K562 (cell line): ENCODE measurements around the gene ZNF239. TPM values are rescaled to one million over a fixed set of nuclear protein-coding genes. Genes with fewer than 3 reads are reported as not detected.

ENCODE experiments used
- ATAC-seq: fragments of 200-7000 bp; cut with Tn5 transposase; 3 replicates; pipeline ENCODE4 v1.9.1; 2020; ENCODE audit warnings: moderate library complexity
- BruUV-seq: library from RNA; stranded (reverse); fragments of 400-500 nt; replicated peaks from 2 replicates; lab custom pipeline; 2021; lab: Mats Ljungman, UMichigan
- CTCF ChIA-PET: fragments of 300-600 bp; formaldehyde crosslinking; extraction: SDS; loops from one replicate; lab custom pipeline; 2021; ENCODE audit warnings: low intra/inter-chr PET ratio; lab: Yijun Ruan, JAX
- POLR2A ChIA-PET: fragments of 300-600, 350-650 bp; sonication (Branson Sonifier 250); formaldehyde crosslinking; extraction: SDS; loops from one replicate; lab custom pipeline; 2021; ENCODE audit warnings: antibody characterized with exemption, inconsistent platforms; lab: Yijun Ruan, JAX
- DNase-seq, 4 experiments: peaks; one replicate each; pipeline versions ENCODE4 v3.0.0 to v3.0.0-alpha.2; 2011 to 2018; ENCODE audit warnings: low spot score in 3 of 4, mixed read lengths in 3 of 4; ENCODE audit errors: extremely low read depth in 1 of 4
- FAIRE-seq: peaks from 2 replicates; lab custom pipeline; 2011; peaks lifted over from hg19 to GRCh38; lab: Jason Lieb, UNC
- H2AFZ ChIP-seq: 2 replicates; pipeline ENCODE4 v1.6.0; 2011; ENCODE audit warnings: low read depth, low read length, control low read depth, inconsistent platforms
- H3K27ac ChIP-seq: fragments of 200-600 bp; 3 replicates; pipeline ENCODE4 v1.8.0; 2011; ENCODE audit warnings: low read depth, mild to moderate bottlenecking, control low read depth, inconsistent platforms, low read length, moderate library complexity, mixed read lengths; ENCODE audit errors: extremely low read depth
- H3K27me3 ChIP-seq, 2 experiments: fragments of 300-600 bp in 1 of 2; 2 replicates in 1 of 2; 3 replicates in 1 of 2; pipeline versions ENCODE4 v1.6.0 to v1.8.0; 2011; ENCODE audit warnings: inconsistent platforms in 2 of 2, low read length in 2 of 2, mild to moderate bottlenecking in 1 of 2, mixed read lengths in 1 of 2, moderate library complexity in 1 of 2; ENCODE audit not compliant: control insufficient read depth in 2 of 2, insufficient read depth in 2 of 2
- H3K36me3 ChIP-seq: fragments of 300-600 bp; 3 replicates; pipeline ENCODE4 v1.8.0; 2011; ENCODE audit warnings: mild to moderate bottlenecking, low read length, inconsistent platforms; ENCODE audit not compliant: control insufficient read depth, insufficient read depth
- H3K4me1 ChIP-seq, 2 experiments: fragments of 200-600 bp in 1 of 2; replicated peaks in 1 of 2; 2 replicates in 1 of 2; 3 replicates in 1 of 2; pipeline versions ENCODE4 v1.5.1 to v1.8.0; 2011; ENCODE audit warnings: inconsistent platforms in 2 of 2, low read length in 2 of 2, mild to moderate bottlenecking in 1 of 2, mixed read lengths in 1 of 2, moderate library complexity in 1 of 2; ENCODE audit not compliant: control insufficient read depth in 2 of 2, insufficient read depth in 2 of 2
- H3K4me2 ChIP-seq: 2 replicates; pipeline ENCODE4 v1.6.1; 2011; ENCODE audit warnings: low read length, control low read depth, inconsistent platforms, mixed read lengths; ENCODE audit not compliant: insufficient read depth
- H3K4me3 ChIP-seq: fragments of 200-600 bp; sonication (generic), shearing (Covaris generic); 2 replicates; pipeline ENCODE4 v1.5.1; 2016; ENCODE audit warnings: control low read depth, inconsistent platforms
- H3K79me2 ChIP-seq: fragments of 200-600 bp; 3 replicates; pipeline ENCODE4 v1.8.0; 2011; ENCODE audit warnings: low read length, inconsistent platforms; ENCODE audit not compliant: control insufficient read depth, insufficient read depth
- H3K9ac ChIP-seq, 2 experiments: 2 replicates each; pipeline versions ENCODE4 v1.6.0 to v1.6.1; 2011; ENCODE audit warnings: low read depth in 2 of 2, low read length in 2 of 2, control low read depth in 1 of 2, inconsistent platforms in 1 of 2, mild to moderate bottlenecking in 1 of 2, mixed read lengths in 1 of 2; ENCODE audit not compliant: insufficient read depth in 1 of 2
- H3K9me1 ChIP-seq: one replicate; pipeline ENCODE4 v1.6.0; 2011; ENCODE audit warnings: inconsistent platforms, mild to moderate bottlenecking, low read length, moderate library complexity; ENCODE audit not compliant: control insufficient read depth, insufficient read depth
- H3K9me3 ChIP-seq: replicated peaks from 2 replicates; pipeline ENCODE4 v1.5.1; 2011; ENCODE audit warnings: low read depth, low read length, inconsistent platforms; ENCODE audit not compliant: control insufficient read depth, insufficient read depth
- H4K20me1 ChIP-seq: replicated peaks from 2 replicates; pipeline ENCODE4 v1.6.1; 2011; ENCODE audit warnings: low read length, inconsistent platforms, mixed read lengths; ENCODE audit not compliant: control insufficient read depth, insufficient read depth
- BRD9 ChIP-seq: fragments of 450-650 bp; IDR thresholded peaks from 2 replicates; pipeline ENCODE4 v1.6.1; 2018; ENCODE audit warnings: low read depth; ENCODE audit not compliant: partially characterized antibody
- CBX1 ChIP-seq: sonication (generic); IDR thresholded peaks from 2 replicates; pipeline ENCODE4 v1.6.1; 2016; ENCODE audit warnings: antibody characterized with exemption, low read depth, mild to moderate bottlenecking
- CBX3 ChIP-seq, 2 experiments: IDR thresholded peaks; 1 replicate in 1 of 2; 2 replicates in 1 of 2; pipeline ENCODE4 v1.6.1; 2012; ENCODE audit warnings: inconsistent platforms in 2 of 2, low read length in 2 of 2, borderline replicate concordance in 1 of 2, control low read depth in 1 of 2
- CBX5 ChIP-seq: IDR thresholded peaks from 2 replicates; pipeline ENCODE4 v1.6.1; 2014; ENCODE audit warnings: low read depth, borderline replicate concordance
- KDM1A ChIP-seq, 2 experiments: fragments of 450-650 bp; IDR thresholded peaks; 2 replicates each; pipeline ENCODE4 v1.6.1; 2016; ENCODE audit warnings: mild to moderate bottlenecking in 2 of 2
- POLR2G ChIP-seq: fragments of 200-400 bp; formaldehyde crosslinking; IDR thresholded peaks from 2 replicates; pipeline ENCODE4 v1.6.1; 2017; ENCODE audit warnings: low read depth, mild to moderate bottlenecking, antibody characterized with exemption, low read length, moderate library complexity
- TRIM24 ChIP-seq, 2 experiments: fragments of 450-650 bp; IDR thresholded peaks; 2 replicates each; pipeline ENCODE4 v1.6.1; 2016
- TRIM28 ChIP-seq: fragments of 450-650 bp; IDR thresholded peaks from 2 replicates; pipeline ENCODE4 v1.6.1; 2017
- XRCC3 ChIP-seq: fragments of 450-650 bp; IDR thresholded peaks from 2 replicates; pipeline ENCODE4 v1.6.1; 2017; ENCODE audit warnings: mild to moderate bottlenecking, moderate library complexity
- ZNF274 ChIP-seq: IDR thresholded peaks from 2 replicates; pipeline ENCODE4 v1.6.1; 2011; ENCODE audit warnings: low read depth, mild to moderate bottlenecking, low read length, moderate library complexity, borderline replicate concordance
- ZNF280A ChIP-seq: fragments of 450-650 bp; IDR thresholded peaks from 2 replicates; pipeline ENCODE4 v1.6.1; 2018; ENCODE audit warnings: mild to moderate bottlenecking, low read depth; ENCODE audit not compliant: partially characterized antibody
- ZNF75A ChIP-seq: fragments of 450-650 bp; formaldehyde crosslinking; IDR thresholded peaks from 2 replicates; pipeline ENCODE4 v1.4.0; 2020; ENCODE audit warnings: mild to moderate bottlenecking
- WGBS: fragments of 100-300 bp; shearing (Covaris generic); methylation state at CpG from one replicate; pipeline ENCODE4 v1.1.6; 2016; ENCODE audit warnings: low coverage, mixed read lengths; ENCODE audit not compliant: insufficient coverage; ENCODE audit errors: missing lambda C conversion rate; 5-methylcytosine and 5-hydroxymethylcytosine counted together
- in situ Hi-C: fragments of 300-500 bp; cut with MboI; formaldehyde crosslinking; loops from 4 replicates; pipeline ENCODE4 v1.15.0; 2018; ENCODE audit warnings: inconsistent platforms, mixed read lengths
- intact Hi-C: fragments of 100-400 bp; cut with micrococcal nuclease; formaldehyde crosslinking; loops from 2 replicates; pipeline ENCODE4 v1.14.2; 2022
- polyA plus RNA-seq, 8 experiments: library from polyadenylated mRNA; depleted of rRNA in 4 of 8; stranded (reverse) in 5 of 8; unstranded in 3 of 8; fragments of >200 nt; fragmentation: Nextera tagmentation in 2 of 8; fragmentation: Illumina TruSeq in 1 of 8; extraction: Ambion mirVana in 2 of 8; extraction: Trizol in 1 of 8; gene quantifications; 2 replicates each; pipeline versions ENCODE4 v1.2.1 to v1.2.3, GENCODE V29; 2011 to 2014; ENCODE audit warnings: inconsistent platforms in 1 of 8, missing spikeins in 1 of 8
- total RNA-seq, 7 experiments: library from RNA; depleted of rRNA in 6 of 7; stranded (reverse); fragments of >200 nt in 6 of 7; fragmentation: Illumina TruSeq in 2 of 7; extraction: Trizol in 2 of 7; gene quantifications; 2 replicates each; pipeline versions ENCODE4 v1.2.1 to v1.2.3, GENCODE V29; 2011 to 2021; ENCODE audit warnings: low replicate concordance in 1 of 7
- TF ChIP-seq, protein P1 (sequence below): fragments of 450-650 bp; formaldehyde crosslinking; IDR thresholded peaks from 2 replicates; pipeline ENCODE4 v1.4.0; 2022; ENCODE audit warnings: missing genetic modification characterization
- TF ChIP-seq, protein P2 (sequence below): conservative IDR thresholded peaks from 2 replicates; pipeline ENCODE4 v1.6.1; 2011; ENCODE audit warnings: low read depth, mild to moderate bottlenecking, low read length; ENCODE audit not compliant: control insufficient read depth

Gene ZNF239
- total and polyA plus RNA-seq, 9 of the 15 experiments (the other 6 are each of a cell fraction or from before 2014, with no cell fraction given): 13.7 to 26.7 (median 23.4) TPM

- ChIA-PET CTCF (no interaction called here), POLR2A (no interaction called here)
- no peak overlapping the region for H2AFZ ChIP-seq
- no peaks in the 10 kb centered on the region for H3K9me1 ChIP-seq
- H4K20me1 ChIP-seq: no peaks in the 10 kb centered on the region
- H3K9ac ChIP-seq: no peak overlapping the region
- FAIRE-seq (no peak), DNase-seq (no peak), ATAC-seq (no peak)
- H3K27ac ChIP-seq: no peak overlapping the region
- H3K27me3 ChIP-seq: no peaks in the 10 kb centered on the region
- no peaks in the 10 kb centered on the region for H3K36me3 ChIP-seq
- BruUV-seq: no TSS peak
- H3K4me3 ChIP-seq: no peak overlapping the region
- intact Hi-C loops (loop anchor here (10.0 kb wide), 1 partner anchor 60 kb away; no protein-coding TSS in a partner anchor), in situ Hi-C loops (no loop called here)
- H3K79me2 ChIP-seq: no peaks in the 10 kb centered on the region
- peaks cover 10% of the 10 kb centered on the region for H3K9me3 ChIP-seq
- 0% methylated on average over 1 of the region's 1 CpG for WGBS
- peak; percentile 100 for TF ChIP-seq ZNF274
- TF ChIP-seq, protein P1, sequence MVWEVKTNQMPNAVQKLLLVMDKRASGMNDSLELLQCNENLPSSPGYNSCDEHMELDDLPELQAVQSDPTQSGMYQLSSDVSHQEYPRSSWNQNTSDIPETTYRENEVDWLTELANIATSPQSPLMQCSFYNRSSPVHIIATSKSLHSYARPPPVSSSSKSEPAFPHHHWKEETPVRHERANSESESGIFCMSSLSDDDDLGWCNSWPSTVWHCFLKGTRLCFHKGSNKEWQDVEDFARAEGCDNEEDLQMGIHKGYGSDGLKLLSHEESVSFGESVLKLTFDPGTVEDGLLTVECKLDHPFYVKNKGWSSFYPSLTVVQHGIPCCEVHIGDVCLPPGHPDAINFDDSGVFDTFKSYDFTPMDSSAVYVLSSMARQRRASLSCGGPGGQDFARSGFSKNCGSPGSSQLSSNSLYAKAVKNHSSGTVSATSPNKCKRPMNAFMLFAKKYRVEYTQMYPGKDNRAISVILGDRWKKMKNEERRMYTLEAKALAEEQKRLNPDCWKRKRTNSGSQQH (CRISPR knock-in tag): no peak
- peak; percentile 24 for TF ChIP-seq ZNF280A
- TF ChIP-seq TRIM24 (IDR thresholded peaks at IDR 0.05): peak in 1 of 2 experiments; percentile 78; a peak in 2 of 4 replicates
- TF ChIP-seq BRD9: no peak
- peak; percentile 21; the same call in 1 of the 2 replicates for TF ChIP-seq CBX5
- peak; percentile 78 for TF ChIP-seq ZNF75A
- TF ChIP-seq XRCC3: peak; percentile 86; the same call in 1 of the 2 replicates
- TF ChIP-seq CBX3 (IDR thresholded peaks at IDR 0.05; ENCODE audit: borderline replicate concordance in 1 of 2, low read length in 2 of 2): peak; percentile 6 to 61; a peak in 2 of 3 replicates
- TF ChIP-seq, protein P2, sequence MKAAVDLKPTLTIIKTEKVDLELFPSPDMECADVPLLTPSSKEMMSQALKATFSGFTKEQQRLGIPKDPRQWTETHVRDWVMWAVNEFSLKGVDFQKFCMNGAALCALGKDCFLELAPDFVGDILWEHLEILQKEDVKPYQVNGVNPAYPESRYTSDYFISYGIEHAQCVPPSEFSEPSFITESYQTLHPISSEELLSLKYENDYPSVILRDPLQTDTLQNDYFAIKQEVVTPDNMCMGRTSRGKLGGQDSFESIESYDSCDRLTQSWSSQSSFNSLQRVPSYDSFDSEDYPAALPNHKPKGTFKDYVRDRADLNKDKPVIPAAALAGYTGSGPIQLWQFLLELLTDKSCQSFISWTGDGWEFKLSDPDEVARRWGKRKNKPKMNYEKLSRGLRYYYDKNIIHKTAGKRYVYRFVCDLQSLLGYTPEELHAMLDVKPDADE: peak; percentile 45; the same call in 1 of the 2 replicates
- no peak for TF ChIP-seq KDM1A (IDR thresholded peaks at IDR 0.05)
- TF ChIP-seq TRIM28: peak; percentile 97
- TF ChIP-seq POLR2G: no peak
- TF ChIP-seq CBX1: peak; percentile 38; the same call in 1 of the 2 replicates
- TF ChIP-seq, all 486 proteins: peak for 10
- H3K4me1 ChIP-seq: no peaks in the 10 kb centered on the region
- no peak overlapping the region for H3K4me2 ChIP-seq
Observed at GRCh38 chr10:43524434-43525247, 49.8 kb downstream of the ZNF239 start.
